Fibroblast of mammary gland (primary cell): ENCODE data around the gene NUP43.
A peak's percentile ranks its signal among the peaks of the same experiment; 100 is the strongest.

ENCODE experiments used
- DNase-seq: peaks from one replicate; pipeline ENCODE4 v3.0.0-alpha.2; 2010; ENCODE audit warnings: low read depth
- H3K4me3 ChIP-seq: 2 replicates; pipeline ENCODE4 v1.5.1; 2011; ENCODE audit warnings: low read depth, mild to moderate bottlenecking, low read length, moderate library complexity; ENCODE audit not compliant: control insufficient read depth
- CTCF ChIP-seq: conservative IDR thresholded peaks from 2 replicates; pipeline ENCODE4 v1.5.1; 2011; ENCODE audit warnings: low read depth, low read length, inconsistent platforms; ENCODE audit not compliant: control insufficient read depth, insufficient read depth

Gene NUP43

GRCh38 chr6:149746147-149746946 lies at the start of gene NUP43:
Gene NUP43, minus strand, starts transcription at chr6:149746529. Its CDS starts 34 bp downstream, at chr6:149746495.
- H3K4me3 ChIP-seq = peak within 1 kb of the TSS; percentile 99
- TF ChIP-seq CTCF = peak; percentile 43
- DNase-seq = peak; percentile 95

GRCh38 chr6:149783551-149783950 lies 37.2 kb upstream of the NUP43 start:
- no peak for DNase-seq
- H3K4me3 ChIP-seq = no peak overlapping the region
- TF ChIP-seq CTCF = no peak

- no peak for DNase-seq
Measured at GRCh38 chr6:149782337-149782736, 36.0 kb upstream of the NUP43 start.

GRCh38 chr6:149781715-149782114 lies 35.4 kb upstream of the NUP43 start:
- no peak for DNase-seq
- no peak for TF ChIP-seq CTCF
- no peak overlapping the region for H3K4me3 ChIP-seq

More at GRCh38 chr6:149782337-149782736, 36.0 kb upstream of the NUP43 start:
- H3K4me3 ChIP-seq = no peak overlapping the region
- TF ChIP-seq CTCF = no peak

- H3K4me3 ChIP-seq = no peak overlapping the region
- DNase-seq = peak; percentile 11
- TF ChIP-seq CTCF = no peak
Measured at GRCh38 chr6:149779644-149779963, 33.3 kb upstream of the NUP43 start.

GRCh38 chr6:149777624-149778023 lies 31.3 kb upstream of the NUP43 start:
- DNase-seq = no peak
- TF ChIP-seq CTCF = no peak
- H3K4me3 ChIP-seq = no peak overlapping the region
